Ovary (tissue), 9 donors: ENCODE data around the gene ANKRD39. TPM values are rescaled to one million over a fixed set of nuclear protein-coding genes. Genes with fewer than 3 reads are reported as not detected.
A peak's percentile ranks its signal among the peaks of the same experiment; 100 is the strongest.

ENCODE experiments used
- DNase-seq, 5 donors: peaks; one replicate each; pipeline ENCODE4 v3.0.0-alpha.2; 2019 to 2020
- H3K27ac ChIP-seq, 2 donors: fragments of 200-600 bp; one replicate each; pipeline versions ENCODE4 v1.5.1 to v1.8.0; 2019 to 2022
- H3K27me3 ChIP-seq: fragments of 200-600 bp; one replicate; pipeline ENCODE4 v1.8.0; 2022
- H3K36me3 ChIP-seq: fragments of 200-600 bp; sonication (generic); one replicate; pipeline ENCODE4 v1.5.1; 2019
- H3K4me1 ChIP-seq: one replicate; pipeline ENCODE4 v1.8.1; 2013; ENCODE audit warnings: mild to moderate bottlenecking, moderate library complexity; ENCODE audit not compliant: insufficient read depth
- H3K4me3 ChIP-seq: fragments of 200-600 bp; sonication (generic); one replicate; pipeline ENCODE4 v1.5.1; 2017
- H3K9me3 ChIP-seq, 2 donors: fragments of 200-600 bp in 1 of 2; sonication (generic) in 1 of 2; one replicate each; pipeline versions ENCODE4 v1.5.1 to v1.8.1; 2013 to 2019; ENCODE audit warnings: mild to moderate bottlenecking in 1 of 2, moderate library complexity in 1 of 2
- EP300 ChIP-seq: sonication (generic); formaldehyde crosslinking; IDR thresholded peaks from one replicate; pipeline ENCODE4 v1.6.1; 2017; ENCODE audit warnings: antibody characterized with exemption
- POLR2A ChIP-seq: fragments of 450-650 bp; IDR thresholded peaks from one replicate; pipeline ENCODE4 v1.6.1; 2017; ENCODE audit warnings: antibody characterized with exemption, mild to moderate bottlenecking, moderate library complexity
- WGBS, 3 donors: extraction: QIAGEN DNeasy Blood & Tissue Kit in 1 of 3; methylation state at CpG; one replicate each; pipeline versions ENCODE4 v1.1.5 to v1.1.7; 2013 to 2017; 5-methylcytosine and 5-hydroxymethylcytosine counted together
- intact Hi-C, 4 donors: fragments of 100-400 bp; cut with DNase I; formaldehyde crosslinking; loops; one replicate each; pipeline versions ENCODE4 v1.11.0 to v1.15.1; 2022 to 2023
- polyA plus RNA-seq, 2 donors: library from polyadenylated mRNA; stranded (reverse); fragments of 200-250 nt in 1 of 2; fragments of 350-450 nt in 1 of 2; fragmentation: Illumina TruSeq in 1 of 2; extraction: RNeasy Lipid Tissue Mini Kit (QIAGEN cat#74804) in 1 of 2; gene quantifications; one replicate each; pipeline ENCODE4 v1.2.3, GENCODE V29; 2013 to 2014
- total RNA-seq, 7 donors: library from RNA; depleted of rRNA in 2 of 7; stranded (reverse); fragments of >200 nt in 2 of 7; fragmentation: NEBNext Ultra II Directional in 3 of 7; extraction: Animal tissue kit (Norgen Biotek cat#: 25700) in 3 of 7; gene quantifications; one replicate each; pipeline versions ENCODE4 v1.1.0 to v1.2.4, GENCODE V29; 2016 to 2023
- TF ChIP-seq, protein P1 (sequence below), 3 donors: fragments of 450-650 bp in 2 of 3; fragments of 200-600 bp in 1 of 3; IDR thresholded peaks; one replicate each; pipeline versions ENCODE4 v1.5.1 to v1.8.0; 2016 to 2022; ENCODE audit warnings: antibody characterized with exemption in 3 of 3, mild to moderate bottlenecking in 1 of 3
- donor health status: DM: no; HTN: no; CAD: no; lungs with moderate emphysema.
- donor health status: DM: no; HTN: no; CAD: no.
- donor health status: Bipolar disorder and iron deficiency.
- donor health status: DM: yes; HTN: yes; CAD: no.
- donor health status: DM: no; HTN: no; CAD: no.
- donor health status: DM: yes; HTN: yes; CAD: no.

Gene ANKRD39
- total and polyA plus RNA-seq, 9 donors = 2.6 to 14.7 (median 12.7) TPM

DNA sequence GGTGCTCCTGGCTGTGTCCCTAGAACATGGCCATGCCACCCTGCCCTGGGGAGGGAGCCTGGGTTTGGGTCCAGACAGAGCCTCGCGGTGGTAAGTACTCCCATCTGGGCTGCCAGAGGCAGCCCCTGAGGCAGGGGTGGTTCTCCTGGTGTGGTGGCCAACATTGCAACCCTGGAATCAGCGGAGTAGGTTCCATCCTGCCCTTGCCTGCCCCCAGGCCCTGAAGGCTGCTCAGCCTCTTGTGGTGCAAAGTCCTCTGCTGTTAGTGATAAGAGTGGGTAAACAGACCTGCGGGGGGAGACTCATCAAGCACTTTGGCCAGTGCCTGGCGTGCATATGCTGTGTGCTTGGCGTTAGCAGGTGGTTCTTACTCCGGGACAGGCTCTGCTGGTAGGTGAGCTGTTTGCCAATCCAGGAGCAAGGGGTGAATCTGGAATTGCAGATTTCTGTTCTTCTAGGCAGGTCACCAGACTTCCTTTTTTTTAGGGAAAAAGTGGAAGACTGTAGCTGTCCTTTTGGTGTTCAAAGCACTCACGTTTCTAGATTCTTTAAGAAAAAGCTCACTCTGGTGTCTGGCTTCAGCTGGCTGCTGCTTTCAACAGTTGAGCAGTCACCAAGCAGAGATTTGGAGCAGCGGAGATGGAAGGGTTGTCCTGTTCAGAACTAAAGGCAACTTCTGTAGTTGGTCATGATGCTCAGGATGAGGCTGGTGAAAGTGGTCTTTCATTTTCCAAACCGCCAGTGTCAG lies 38.5 kb downstream of the ANKRD39 start:
- intact Hi-C loops = no loop called here
- WGBS, 3 donors = 75 to 86% (median 85%) methylated on average over 10 of the region's 10 CpGs
- Histone ChIP-seq H3K27me3 (no peaks in the 10 kb centered on the region), H3K4me1 (peaks cover 20% of the 10 kb centered on the region), H3K4me3 (no peak overlapping the region), H3K36me3 (no peaks in the 10 kb centered on the region), H3K27ac (no peak overlapping the region), H3K9me3 (no peaks in the 10 kb centered on the region)
- no peak for DNase-seq
- no peak for TF ChIP-seq EP300
- TF ChIP-seq, protein P1, sequence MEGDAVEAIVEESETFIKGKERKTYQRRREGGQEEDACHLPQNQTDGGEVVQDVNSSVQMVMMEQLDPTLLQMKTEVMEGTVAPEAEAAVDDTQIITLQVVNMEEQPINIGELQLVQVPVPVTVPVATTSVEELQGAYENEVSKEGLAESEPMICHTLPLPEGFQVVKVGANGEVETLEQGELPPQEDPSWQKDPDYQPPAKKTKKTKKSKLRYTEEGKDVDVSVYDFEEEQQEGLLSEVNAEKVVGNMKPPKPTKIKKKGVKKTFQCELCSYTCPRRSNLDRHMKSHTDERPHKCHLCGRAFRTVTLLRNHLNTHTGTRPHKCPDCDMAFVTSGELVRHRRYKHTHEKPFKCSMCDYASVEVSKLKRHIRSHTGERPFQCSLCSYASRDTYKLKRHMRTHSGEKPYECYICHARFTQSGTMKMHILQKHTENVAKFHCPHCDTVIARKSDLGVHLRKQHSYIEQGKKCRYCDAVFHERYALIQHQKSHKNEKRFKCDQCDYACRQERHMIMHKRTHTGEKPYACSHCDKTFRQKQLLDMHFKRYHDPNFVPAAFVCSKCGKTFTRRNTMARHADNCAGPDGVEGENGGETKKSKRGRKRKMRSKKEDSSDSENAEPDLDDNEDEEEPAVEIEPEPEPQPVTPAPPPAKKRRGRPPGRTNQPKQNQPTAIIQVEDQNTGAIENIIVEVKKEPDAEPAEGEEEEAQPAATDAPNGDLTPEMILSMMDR (IDR thresholded peaks at IDR 0.05) = no peak
- no peak for TF ChIP-seq POLR2A

DNA sequence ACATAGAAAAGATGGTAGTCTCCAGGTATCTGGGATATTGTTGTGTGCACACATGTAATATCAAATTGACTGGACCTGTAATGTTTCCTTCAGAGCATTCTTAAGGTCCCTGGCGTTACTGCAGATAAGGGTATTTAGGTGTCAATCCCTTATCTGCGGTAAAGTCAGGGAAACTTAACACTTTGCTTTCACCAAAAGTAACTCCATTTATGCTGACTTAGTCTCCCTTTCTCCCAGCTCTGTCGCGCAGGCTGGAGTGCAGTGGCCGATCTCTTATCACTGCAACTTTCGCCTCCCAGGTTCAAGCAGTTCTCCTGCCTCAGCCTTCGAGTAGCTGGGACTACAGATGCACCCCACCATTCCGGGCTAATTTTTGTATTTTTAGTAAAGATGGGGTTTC lies 39.9 kb downstream of the ANKRD39 start:
- Histone ChIP-seq H3K4me3 (peak overlapping the region; percentile 70), H3K9me3 (no peaks in the 10 kb centered on the region), H3K4me1 (peaks cover 17% of the 10 kb centered on the region), H3K27me3 (no peaks in the 10 kb centered on the region), H3K27ac (no peak overlapping the region), H3K36me3 (no peaks in the 10 kb centered on the region)
- TF ChIP-seq, protein P1 (IDR thresholded peaks at IDR 0.05) = no peak
- TF ChIP-seq EP300 = no peak
- TF ChIP-seq POLR2A = no peak
- intact Hi-C loops = no loop called here
- WGBS, 3 donors = 78 to 86% (median 85%) methylated on average over 8 of the region's 8 CpGs
- no peak for DNase-seq

DNA sequence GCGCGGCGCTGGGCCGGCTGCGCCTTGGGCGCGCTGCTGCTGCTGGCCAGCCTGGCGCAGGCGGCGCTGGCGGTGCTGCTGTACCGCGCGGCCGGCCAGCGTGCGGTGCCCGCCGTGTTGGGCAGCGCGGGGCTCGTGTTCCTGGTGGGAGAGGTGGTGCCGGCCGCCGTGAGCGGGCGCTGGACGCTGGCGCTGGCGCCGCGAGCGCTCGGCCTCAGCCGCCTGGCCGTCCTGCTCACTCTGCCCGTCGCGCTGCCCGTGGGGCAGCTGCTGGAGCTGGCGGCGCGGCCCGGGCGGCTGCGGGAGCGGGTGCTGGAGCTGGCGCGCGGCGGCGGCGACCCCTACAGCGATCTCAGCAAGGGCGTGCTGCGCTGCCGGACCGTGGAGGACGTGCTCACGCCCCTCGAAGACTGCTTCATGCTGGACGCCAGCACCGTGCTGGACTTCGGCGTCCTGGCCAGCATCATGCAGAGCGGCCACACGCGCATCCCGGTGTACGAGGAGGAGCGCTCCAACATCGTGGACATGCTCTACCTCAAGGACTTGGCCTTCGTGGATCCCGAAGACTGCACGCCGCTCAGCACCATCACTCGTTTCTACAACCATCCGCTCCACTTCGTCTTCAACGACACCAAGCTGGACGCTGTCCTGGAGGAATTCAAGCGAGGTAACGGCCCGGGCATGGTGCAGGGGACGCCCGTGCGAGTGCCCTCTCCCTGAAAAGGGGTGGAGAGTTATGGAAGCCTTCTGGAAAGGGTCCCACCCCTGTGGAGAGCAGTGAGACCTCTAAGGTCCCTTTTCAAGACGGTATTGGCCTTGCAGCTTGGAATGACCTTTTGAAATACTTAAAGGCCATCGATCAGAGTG lies 40.7 kb downstream of the ANKRD39 start:
- WGBS, 3 donors = 2% methylated on average over 44 to 89 of the region's 89 CpGs
- TF ChIP-seq, protein P1 (IDR thresholded peaks at IDR 0.05) = no peak
- TF ChIP-seq POLR2A (no peak), EP300 (no peak)
- peak in 1 of 5 donors; percentile 43 for DNase-seq
- H3K4me1 ChIP-seq = peaks cover 17% of the 10 kb centered on the region
- intact Hi-C loops = no loop called here
- H3K27ac ChIP-seq = peak overlapping the region in 1 of 2 donors; percentile 68
- no peaks in the 10 kb centered on the region for H3K36me3 ChIP-seq
- H3K27me3 ChIP-seq = no peaks in the 10 kb centered on the region
- peak overlapping the region; percentile 70 for H3K4me3 ChIP-seq
- no peaks in the 10 kb centered on the region for H3K9me3 ChIP-seq

DNA sequence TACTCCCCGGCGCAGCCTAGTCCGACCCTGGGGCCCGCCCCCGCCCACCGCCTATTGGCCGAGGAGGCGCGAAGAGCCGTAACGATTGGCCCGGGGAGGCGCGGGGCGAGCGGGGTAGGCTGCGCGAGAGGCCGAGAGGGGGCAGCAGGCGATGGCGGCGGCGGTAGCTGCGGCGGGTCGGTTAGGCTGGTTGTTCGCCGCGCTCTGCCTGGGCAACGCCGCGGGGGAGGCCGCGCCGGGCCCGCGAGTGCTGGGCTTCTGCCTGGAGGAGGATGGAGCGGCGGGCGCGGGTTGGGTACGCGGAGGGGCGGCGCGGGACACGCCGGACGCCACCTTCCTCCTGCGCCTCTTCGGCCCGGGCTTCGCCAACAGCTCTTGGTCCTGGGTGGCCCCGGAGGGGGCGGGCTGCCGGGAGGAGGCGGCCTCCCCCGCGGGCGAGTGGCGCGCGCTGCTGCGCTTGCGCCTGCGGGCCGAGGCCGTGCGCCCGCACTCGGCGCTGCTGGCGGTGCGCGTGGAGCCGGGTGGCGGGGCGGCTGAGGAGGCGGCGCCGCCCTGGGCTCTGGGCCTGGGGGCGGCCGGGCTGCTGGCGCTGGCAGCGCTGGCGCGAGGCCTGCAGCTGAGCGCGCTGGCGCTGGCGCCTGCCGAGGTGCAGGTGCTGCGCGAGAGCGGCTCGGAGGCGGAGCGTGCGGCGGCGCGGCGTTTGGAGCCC lies 41.5 kb downstream of the ANKRD39 start, which contains the start of gene CNNM3:
Gene CNNM3, plus strand, starts transcription at position 142 of the 709 bp plus-strand sequence. Its CDS starts 10 bp downstream, at position 152.
- Histone ChIP-seq H3K27ac (peak within 1 kb of the TSS; percentile 69 to 93), H3K27me3 (no peaks in the 10 kb centered on the region), H3K4me3 (peak within 1 kb of the TSS; percentile 70), H3K4me1 (peaks cover 19% of the 10 kb centered on the region), H3K9me3 (no peaks in the 10 kb centered on the region), H3K36me3 (no peaks in the 10 kb centered on the region)
- peak; percentile 95 to 97 (median 96) for DNase-seq
- intact Hi-C loops = no loop called here
- no peak for TF ChIP-seq EP300
- TF ChIP-seq, protein P1 (IDR thresholded peaks at IDR 0.05) = peak; percentile 71 to 79 (median 77)
- TF ChIP-seq POLR2A = peak; percentile 55
- WGBS, 3 donors = 0 to 1% (median 1%) methylated on average over 70 to 103 of the region's 103 CpGs
